ENCODE measurements around the gene VPS52. TPM values are rescaled to one million over a fixed set of nuclear protein-coding genes. Genes with fewer than 3 reads are reported as not detected.

VPS52 gene
- total and polyA plus RNA-seq, 9 of the 15 experiments (the other 6 are each of a cell fraction or from before 2014, with no cell fraction given) = 24.4 to 103 (median 40.2) TPM

DNA sequence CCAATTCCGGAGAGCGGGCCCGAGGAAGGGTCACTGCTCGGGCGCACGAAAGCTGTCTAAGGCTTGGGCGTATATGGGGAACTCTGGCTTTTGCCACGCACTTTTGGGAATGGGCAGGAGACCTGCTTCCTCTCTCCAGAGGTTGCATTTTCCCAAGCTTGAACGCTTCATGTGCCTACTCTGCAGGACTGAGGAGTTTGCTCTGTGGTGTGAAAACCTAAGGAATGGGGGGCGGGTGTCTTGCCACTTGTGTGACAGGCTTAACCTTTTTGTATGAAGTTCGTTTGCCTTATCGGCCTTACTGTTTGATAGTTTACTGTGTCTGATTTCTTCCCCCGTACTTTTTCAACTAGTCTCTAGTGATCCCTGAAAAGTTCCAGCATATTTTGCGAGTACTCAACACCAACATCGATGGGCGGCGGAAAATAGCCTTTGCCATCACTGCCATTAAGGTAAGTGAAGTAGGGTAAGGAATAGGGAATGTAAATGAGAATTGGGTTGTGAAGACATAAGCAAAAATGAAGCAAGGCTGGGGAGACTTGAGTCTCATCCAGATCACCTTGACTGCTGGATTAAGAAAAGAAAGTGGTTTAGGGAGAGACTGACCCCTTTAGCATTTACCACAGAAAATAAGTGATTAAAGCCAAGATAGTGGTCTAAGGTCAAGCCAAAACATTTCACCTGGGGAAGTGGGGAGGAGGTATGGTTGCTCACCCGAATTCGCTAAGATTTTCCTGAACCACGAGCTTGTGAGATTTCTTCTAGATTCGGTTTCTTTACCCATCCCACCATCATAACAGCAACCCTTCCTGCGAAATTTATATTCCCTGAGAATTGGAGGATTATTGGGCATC, 826 bp upstream of the VPS52 start (continued):
- TF ChIP-seq, protein P1, sequence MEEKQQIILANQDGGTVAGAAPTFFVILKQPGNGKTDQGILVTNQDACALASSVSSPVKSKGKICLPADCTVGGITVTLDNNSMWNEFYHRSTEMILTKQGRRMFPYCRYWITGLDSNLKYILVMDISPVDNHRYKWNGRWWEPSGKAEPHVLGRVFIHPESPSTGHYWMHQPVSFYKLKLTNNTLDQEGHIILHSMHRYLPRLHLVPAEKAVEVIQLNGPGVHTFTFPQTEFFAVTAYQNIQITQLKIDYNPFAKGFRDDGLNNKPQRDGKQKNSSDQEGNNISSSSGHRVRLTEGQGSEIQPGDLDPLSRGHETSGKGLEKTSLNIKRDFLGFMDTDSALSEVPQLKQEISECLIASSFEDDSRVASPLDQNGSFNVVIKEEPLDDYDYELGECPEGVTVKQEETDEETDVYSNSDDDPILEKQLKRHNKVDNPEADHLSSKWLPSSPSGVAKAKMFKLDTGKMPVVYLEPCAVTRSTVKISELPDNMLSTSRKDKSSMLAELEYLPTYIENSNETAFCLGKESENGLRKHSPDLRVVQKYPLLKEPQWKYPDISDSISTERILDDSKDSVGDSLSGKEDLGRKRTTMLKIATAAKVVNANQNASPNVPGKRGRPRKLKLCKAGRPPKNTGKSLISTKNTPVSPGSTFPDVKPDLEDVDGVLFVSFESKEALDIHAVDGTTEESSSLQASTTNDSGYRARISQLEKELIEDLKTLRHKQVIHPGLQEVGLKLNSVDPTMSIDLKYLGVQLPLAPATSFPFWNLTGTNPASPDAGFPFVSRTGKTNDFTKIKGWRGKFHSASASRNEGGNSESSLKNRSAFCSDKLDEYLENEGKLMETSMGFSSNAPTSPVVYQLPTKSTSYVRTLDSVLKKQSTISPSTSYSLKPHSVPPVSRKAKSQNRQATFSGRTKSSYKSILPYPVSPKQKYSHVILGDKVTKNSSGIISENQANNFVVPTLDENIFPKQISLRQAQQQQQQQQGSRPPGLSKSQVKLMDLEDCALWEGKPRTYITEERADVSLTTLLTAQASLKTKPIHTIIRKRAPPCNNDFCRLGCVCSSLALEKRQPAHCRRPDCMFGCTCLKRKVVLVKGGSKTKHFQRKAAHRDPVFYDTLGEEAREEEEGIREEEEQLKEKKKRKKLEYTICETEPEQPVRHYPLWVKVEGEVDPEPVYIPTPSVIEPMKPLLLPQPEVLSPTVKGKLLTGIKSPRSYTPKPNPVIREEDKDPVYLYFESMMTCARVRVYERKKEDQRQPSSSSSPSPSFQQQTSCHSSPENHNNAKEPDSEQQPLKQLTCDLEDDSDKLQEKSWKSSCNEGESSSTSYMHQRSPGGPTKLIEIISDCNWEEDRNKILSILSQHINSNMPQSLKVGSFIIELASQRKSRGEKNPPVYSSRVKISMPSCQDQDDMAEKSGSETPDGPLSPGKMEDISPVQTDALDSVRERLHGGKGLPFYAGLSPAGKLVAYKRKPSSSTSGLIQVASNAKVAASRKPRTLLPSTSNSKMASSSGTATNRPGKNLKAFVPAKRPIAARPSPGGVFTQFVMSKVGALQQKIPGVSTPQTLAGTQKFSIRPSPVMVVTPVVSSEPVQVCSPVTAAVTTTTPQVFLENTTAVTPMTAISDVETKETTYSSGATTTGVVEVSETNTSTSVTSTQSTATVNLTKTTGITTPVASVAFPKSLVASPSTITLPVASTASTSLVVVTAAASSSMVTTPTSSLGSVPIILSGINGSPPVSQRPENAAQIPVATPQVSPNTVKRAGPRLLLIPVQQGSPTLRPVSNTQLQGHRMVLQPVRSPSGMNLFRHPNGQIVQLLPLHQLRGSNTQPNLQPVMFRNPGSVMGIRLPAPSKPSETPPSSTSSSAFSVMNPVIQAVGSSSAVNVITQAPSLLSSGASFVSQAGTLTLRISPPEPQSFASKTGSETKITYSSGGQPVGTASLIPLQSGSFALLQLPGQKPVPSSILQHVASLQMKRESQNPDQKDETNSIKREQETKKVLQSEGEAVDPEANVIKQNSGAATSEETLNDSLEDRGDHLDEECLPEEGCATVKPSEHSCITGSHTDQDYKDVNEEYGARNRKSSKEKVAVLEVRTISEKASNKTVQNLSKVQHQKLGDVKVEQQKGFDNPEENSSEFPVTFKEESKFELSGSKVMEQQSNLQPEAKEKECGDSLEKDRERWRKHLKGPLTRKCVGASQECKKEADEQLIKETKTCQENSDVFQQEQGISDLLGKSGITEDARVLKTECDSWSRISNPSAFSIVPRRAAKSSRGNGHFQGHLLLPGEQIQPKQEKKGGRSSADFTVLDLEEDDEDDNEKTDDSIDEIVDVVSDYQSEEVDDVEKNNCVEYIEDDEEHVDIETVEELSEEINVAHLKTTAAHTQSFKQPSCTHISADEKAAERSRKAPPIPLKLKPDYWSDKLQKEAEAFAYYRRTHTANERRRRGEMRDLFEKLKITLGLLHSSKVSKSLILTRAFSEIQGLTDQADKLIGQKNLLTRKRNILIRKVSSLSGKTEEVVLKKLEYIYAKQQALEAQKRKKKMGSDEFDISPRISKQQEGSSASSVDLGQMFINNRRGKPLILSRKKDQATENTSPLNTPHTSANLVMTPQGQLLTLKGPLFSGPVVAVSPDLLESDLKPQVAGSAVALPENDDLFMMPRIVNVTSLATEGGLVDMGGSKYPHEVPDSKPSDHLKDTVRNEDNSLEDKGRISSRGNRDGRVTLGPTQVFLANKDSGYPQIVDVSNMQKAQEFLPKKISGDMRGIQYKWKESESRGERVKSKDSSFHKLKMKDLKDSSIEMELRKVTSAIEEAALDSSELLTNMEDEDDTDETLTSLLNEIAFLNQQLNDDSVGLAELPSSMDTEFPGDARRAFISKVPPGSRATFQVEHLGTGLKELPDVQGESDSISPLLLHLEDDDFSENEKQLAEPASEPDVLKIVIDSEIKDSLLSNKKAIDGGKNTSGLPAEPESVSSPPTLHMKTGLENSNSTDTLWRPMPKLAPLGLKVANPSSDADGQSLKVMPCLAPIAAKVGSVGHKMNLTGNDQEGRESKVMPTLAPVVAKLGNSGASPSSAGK (IDR thresholded peaks at IDR 0.05) = no peak
- TF ChIP-seq SMC3 (conservative IDR thresholded peaks at IDR 0.05; ENCODE audit: insufficient read depth, low read depth, low read length) (0 out of 2 replicates have a peak, but pooled peaks have one; percentile 16), ZNF23 (CRISPR knock-in tag; IDR thresholded peaks at IDR 0.05) (no peak), SMARCA5 (IDR thresholded peaks at IDR 0.05) (0 out of 2 replicates have a peak, but pooled peaks have one; percentile 2), PML (IDR thresholded peaks at IDR 0.05; ENCODE audit: low read length) (0 out of 2 replicates have a peak, but pooled peaks have one; percentile 1), NR4A1 (CRISPR knock-in tag; IDR thresholded peaks at IDR 0.05) (0 out of 2 replicates have a peak, but pooled peaks have one; percentile 8), NR4A1 (tag; IDR thresholded peaks at IDR 0.05) (no peak), FOXJ2 (tag; IDR thresholded peaks at IDR 0.05) (no peak), HDAC8 (tag; IDR thresholded peaks at IDR 0.05) (no peak), RFX1 (IDR thresholded peaks at IDR 0.05) (no peak), ZFPM2 (CRISPR knock-in tag; IDR thresholded peaks at IDR 0.05) (no peak), POLR2AphosphoS5 (IDR thresholded peaks at IDR 0.05; ENCODE audit: control insufficient read depth, insufficient read depth, low read depth, low read length) (peak; percentile 22; the same call in 1 of the 2 replicates), POU5F1 (IDR thresholded peaks at IDR 0.05; ENCODE audit: borderline replicate concordance, low read depth, low read length, partially characterized antibody) (no peak)
- TF ChIP-seq, protein P2, sequence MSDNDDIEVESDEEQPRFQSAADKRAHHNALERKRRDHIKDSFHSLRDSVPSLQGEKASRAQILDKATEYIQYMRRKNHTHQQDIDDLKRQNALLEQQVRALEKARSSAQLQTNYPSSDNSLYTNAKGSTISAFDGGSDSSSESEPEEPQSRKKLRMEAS (CRISPR knock-in tag; IDR thresholded peaks at IDR 0.05) = peak; percentile 20; the same call in 1 of the 2 replicates
